T-cell (primary cell): ENCODE data around the gene BNC2. TPM values are rescaled to one million over a fixed set of nuclear protein-coding genes. Genes with fewer than 3 reads are reported as not detected.

Experiments used
- ATAC-seq, 4 experiments: fragments of 200-7000 bp in 3 of 4; fragments of 150-1000 bp in 1 of 4; cut with Tn5 transposase; replicated peaks in 1 of 4; 1 replicate in 3 of 4; 2 replicates in 1 of 4; pipeline ENCODE4 v1.10.0; 2021; ENCODE audit warnings: moderate library complexity in 3 of 4, mild to moderate bottlenecking in 2 of 4, moderate number of reproducible peaks in 1 of 4
- CTCF ChIA-PET, 2 donors: fragments of 300-600 bp; sonication (Branson Sonifier 250); formaldehyde crosslinking; loops; one replicate each; lab custom pipeline; 2022; ENCODE audit warnings: antibody characterized with exemption in 2 of 2; lab: Charles Lee
- POLR2A ChIA-PET, 2 donors: fragments of 300-600 bp; sonication (Branson Sonifier 250); formaldehyde crosslinking; loops; one replicate each; lab custom pipeline; 2022; ENCODE audit warnings: antibody characterized with exemption in 2 of 2; lab: Charles Lee
- DNase-seq, 35 experiments: peaks; one replicate each; pipeline versions ENCODE4 v3.0.0 to v3.0.0-alpha.2; 2013 to 2023
- H3K27ac ChIP-seq: one replicate; pipeline ENCODE4 v1.5.1; 2013; ENCODE audit warnings: low read length
- H3K27me3 ChIP-seq, 2 experiments: replicated peaks in 1 of 2; 1 replicate in 1 of 2; 2 replicates in 1 of 2; pipeline versions ENCODE4 v1.6.1 to v1.7.0; 2013; ENCODE audit warnings: low read length in 1 of 2, mixed read lengths in 1 of 2; ENCODE audit not compliant: control insufficient read depth in 2 of 2, insufficient read depth in 2 of 2; ENCODE audit errors: extremely low read depth in 1 of 2
- H3K36me3 ChIP-seq, 2 donors: 1 replicate in 1 of 2; 2 replicates in 1 of 2; pipeline versions ENCODE4 v1.6.1 to v1.7.0; 2013; ENCODE audit warnings: low read length in 1 of 2; ENCODE audit not compliant: control insufficient read depth in 2 of 2, insufficient read depth in 1 of 2; ENCODE audit errors: extremely low read depth in 1 of 2
- H3K4me1 ChIP-seq, 2 experiments: 1 replicate in 1 of 2; 2 replicates in 1 of 2; pipeline versions ENCODE4 v1.6.1 to v1.7.0; 2013; ENCODE audit warnings: low read length in 2 of 2, mixed read lengths in 1 of 2; ENCODE audit not compliant: insufficient read depth in 2 of 2, control insufficient read depth in 1 of 2; ENCODE audit errors: extremely low read depth in 1 of 2
- H3K4me3 ChIP-seq, 2 donors: 1 replicate in 1 of 2; 2 replicates in 1 of 2; pipeline versions ENCODE4 v1.5.1 to v1.7.0; 2013; ENCODE audit warnings: mild to moderate bottlenecking in 2 of 2, low read length in 1 of 2, moderate library complexity in 1 of 2; ENCODE audit not compliant: control insufficient read depth in 1 of 2; ENCODE audit errors: extremely low read depth in 1 of 2
- H3K9me3 ChIP-seq: 2 replicates; pipeline ENCODE4 v1.7.0; 2013
- H3K27ac Mint-ChIP-seq, 2 donors: one replicate each; pipeline ENCODE4 v1.8.0; 2020 to 2021; ENCODE audit warnings: mild to moderate bottlenecking in 2 of 2, mixed read lengths in 2 of 2
- H3K27me3 Mint-ChIP-seq, 2 donors: one replicate each; pipeline ENCODE4 v1.8.0; 2021 to 2022; ENCODE audit warnings: mixed read lengths in 2 of 2
- H3K36me3 Mint-ChIP-seq: one replicate; pipeline ENCODE4 v1.8.0; 2021; ENCODE audit warnings: mixed read lengths
- H3K4me1 Mint-ChIP-seq, 3 donors: one replicate each; pipeline ENCODE4 v1.8.0; 2020 to 2022; ENCODE audit warnings: mixed read lengths in 3 of 3, mild to moderate bottlenecking in 1 of 3
- H3K4me3 Mint-ChIP-seq, 3 donors: one replicate each; pipeline ENCODE4 v1.8.0; 2020 to 2022; ENCODE audit warnings: mild to moderate bottlenecking in 3 of 3, mixed read lengths in 3 of 3, moderate library complexity in 3 of 3
- H3K9me3 Mint-ChIP-seq, 3 donors: one replicate each; pipeline ENCODE4 v1.8.0; 2020 to 2022; ENCODE audit warnings: mixed read lengths in 3 of 3
- WGBS: methylation state at CpG from one replicate; pipeline ENCODE4 v1.1.5; 2013; ENCODE audit warnings: missing lambda C conversion rate; ENCODE audit not compliant: insufficient coverage; 5-methylcytosine and 5-hydroxymethylcytosine counted together
- total RNA-seq, 35 experiments: library from RNA in 6 of 35; stranded (reverse) in 6 of 35; fragments of 120-200 nt in 1 of 35; gene quantifications; one replicate each; pipeline versions ENCODE4 v1.2.1 to v1.2.4 and lab custom pipeline; 2013 to 2026

BNC2 gene
- total RNA-seq, 5 donors from 2014 or later (not counting 1 experiment from before 2014, with no cell fraction given), result 0.03 to 2.1 (median 0.57) TPM

DNA sequence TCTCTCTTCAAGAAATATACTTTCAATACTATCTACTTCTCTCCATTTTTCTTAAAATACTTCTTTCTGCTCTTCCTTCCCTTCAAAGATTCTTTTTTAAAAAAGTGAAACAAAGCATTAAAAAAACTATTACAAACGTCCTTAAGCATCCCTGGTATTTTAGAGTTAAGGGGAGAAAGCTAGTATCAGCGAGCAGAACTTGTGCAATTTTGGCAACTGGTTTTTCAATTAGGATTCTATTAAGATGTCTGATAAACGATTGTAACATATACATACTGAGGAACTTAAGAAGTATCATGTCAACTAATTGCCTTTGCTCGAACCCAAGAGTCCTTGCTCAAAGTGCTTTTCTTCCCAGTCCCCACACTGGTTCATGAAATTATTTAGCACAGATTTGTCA lies 459.2 kb downstream of the BNC2 start:
- H3K4me3 ChIP-seq, result no peak overlapping the region
- Mint-ChIP-seq H3K36me3 (no peaks in the 10 kb centered on the region), H3K4me3 (no peak overlapping the region), H3K4me1 (no peaks in the 10 kb centered on the region), H3K27me3 (no peaks in the 10 kb centered on the region), H3K27ac (no peak overlapping the region), H3K9me3 (peaks cover 4 to 5% (median 4%) of the 10 kb centered on the region in 3 donors)
- no peaks in the 10 kb centered on the region for H3K27me3 ChIP-seq
- ATAC-seq (no peak), DNase-seq (no peak)
- no peak overlapping the region for H3K27ac ChIP-seq
- ChIA-PET CTCF (no interaction called here), POLR2A (no interaction called here)
- WGBS, result 83% methylated on average over 1 of the region's 4 CpGs
- H3K9me3 ChIP-seq, result no peaks in the 10 kb centered on the region
- H3K4me1 ChIP-seq, result no peaks in the 10 kb centered on the region
- H3K36me3 ChIP-seq, result no peaks in the 10 kb centered on the region

DNA sequence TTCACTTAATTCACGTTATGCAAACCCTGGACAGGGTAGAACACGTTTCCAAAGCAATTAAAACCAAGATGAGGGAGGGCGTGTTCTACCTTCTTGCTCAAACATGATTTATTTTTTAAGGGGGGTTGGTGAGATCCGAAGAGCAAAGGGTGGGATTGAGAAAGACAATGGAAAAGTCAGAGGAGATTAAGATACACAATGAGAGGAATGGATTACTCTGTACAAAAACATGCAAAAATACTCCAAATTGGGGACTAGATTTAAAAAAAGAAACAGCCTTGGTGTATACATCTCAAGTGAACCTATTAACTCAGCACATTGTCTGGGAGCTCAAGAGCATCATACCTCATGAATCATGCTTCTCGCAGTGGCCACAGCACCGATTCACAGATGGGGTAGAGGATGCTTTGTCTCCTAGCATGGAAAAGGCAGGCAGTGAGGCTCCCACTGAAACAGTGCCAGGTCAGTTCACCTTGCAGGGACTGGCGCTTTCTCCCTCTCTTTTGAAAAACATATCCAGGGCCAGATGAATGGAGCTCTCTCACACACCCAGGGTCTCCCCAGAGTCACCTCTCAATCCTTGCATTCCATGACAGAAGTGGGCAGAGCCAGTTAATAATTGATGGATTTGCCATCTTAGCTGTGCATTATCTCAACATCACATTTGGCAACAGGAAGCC lies 459.7 kb downstream of the BNC2 start:
- DNase-seq, result no peak
- H3K27ac Mint-ChIP-seq, result no peak overlapping the region

DNA sequence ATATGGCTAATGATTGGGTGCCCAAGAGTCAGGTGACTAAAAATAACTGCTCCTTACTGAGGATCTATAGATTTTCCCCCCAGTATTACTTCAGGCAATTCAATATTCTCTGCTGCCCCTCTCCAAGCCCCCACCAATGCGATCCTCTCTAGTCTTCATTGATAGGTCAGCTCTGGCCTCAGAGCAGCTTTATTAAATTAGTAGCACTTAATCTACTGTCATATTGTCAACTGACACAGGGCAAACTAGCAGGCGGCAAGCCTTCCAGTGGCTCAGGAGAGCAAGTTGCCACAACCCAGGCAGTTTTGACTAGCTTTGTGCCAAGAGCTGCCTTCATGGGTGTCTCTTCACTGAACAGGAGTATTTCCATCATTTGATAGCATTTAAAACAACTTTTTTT lies 462.9 kb downstream of the BNC2 start:
- H3K27ac Mint-ChIP-seq, result no peak overlapping the region
- no peaks in the 10 kb centered on the region for H3K9me3 ChIP-seq
- CTCF ChIA-PET, result no interaction called here
- peaks cover 0 to 12% (median 4%) of the 10 kb centered on the region in 3 donors for H3K9me3 Mint-ChIP-seq
- H3K4me3 ChIP-seq, result no peak overlapping the region
- H3K36me3 ChIP-seq, result no peaks in the 10 kb centered on the region
- H3K4me3 Mint-ChIP-seq, result no peak overlapping the region
- H3K27me3 Mint-ChIP-seq, result peaks cover 0 to 4% of the 10 kb centered on the region in 2 donors
- H3K27ac ChIP-seq, result no peak overlapping the region
- POLR2A ChIA-PET, result no interaction called here
- H3K4me1 Mint-ChIP-seq, result no peaks in the 10 kb centered on the region
- DNase-seq (no peak), ATAC-seq (no peak)
- WGBS, result 100% methylated on average over 2 of the region's 2 CpGs
- no peaks in the 10 kb centered on the region for H3K4me1 ChIP-seq
- H3K27me3 ChIP-seq, result no peaks in the 10 kb centered on the region
- H3K36me3 Mint-ChIP-seq, result no peaks in the 10 kb centered on the region

More for the DNA sequence above, 459.7 kb downstream of the BNC2 start:
- no peaks in the 10 kb centered on the region for H3K9me3 ChIP-seq
- Mint-ChIP-seq H3K27me3 (no peaks in the 10 kb centered on the region), H3K4me3 (no peak overlapping the region), H3K4me1 (no peaks in the 10 kb centered on the region), H3K36me3 (no peaks in the 10 kb centered on the region), H3K9me3 (peaks cover 4 to 5% (median 4%) of the 10 kb centered on the region in 3 donors)
- H3K4me3 ChIP-seq, result no peak overlapping the region
- POLR2A ChIA-PET, result no interaction called here
- 92% methylated on average over 2 of the region's 7 CpGs for WGBS
- no peaks in the 10 kb centered on the region for H3K27me3 ChIP-seq
- H3K27ac ChIP-seq, result no peak overlapping the region
- no peak for ATAC-seq
- H3K4me1 ChIP-seq, result no peaks in the 10 kb centered on the region
- no peaks in the 10 kb centered on the region for H3K36me3 ChIP-seq
- CTCF ChIA-PET, result no interaction called here

DNA sequence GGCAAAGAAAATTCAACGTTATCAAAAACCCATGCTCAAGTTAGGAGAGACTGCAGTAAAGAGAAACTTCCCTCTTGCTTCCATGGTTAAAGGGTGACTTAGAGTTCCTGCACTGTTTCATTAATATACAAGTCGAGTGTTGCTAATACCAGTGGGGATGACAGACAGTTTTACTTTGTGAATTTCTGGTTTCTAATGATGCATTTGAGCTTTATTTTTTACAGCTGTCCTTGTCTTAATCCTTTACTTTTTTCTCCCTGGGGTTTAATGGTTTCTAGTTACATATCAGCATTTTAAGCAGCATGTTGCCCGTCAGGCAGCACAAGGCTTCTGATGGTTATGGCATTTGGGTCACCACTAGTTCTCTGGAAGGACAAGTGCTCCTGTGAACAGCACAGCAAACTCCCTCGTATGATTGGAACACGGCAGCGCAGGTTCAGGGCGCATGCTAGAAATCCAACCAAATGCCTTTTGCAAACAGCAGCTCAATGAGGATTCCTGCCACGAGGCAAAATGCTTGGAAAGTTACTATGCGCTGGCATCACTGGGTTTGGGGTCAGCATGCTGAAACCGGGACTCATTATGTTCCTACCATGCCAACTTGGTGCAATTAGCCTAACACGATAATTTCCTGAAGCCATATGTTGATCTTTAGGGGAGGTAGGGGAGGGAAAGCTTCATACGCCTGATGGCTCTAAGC lies 463.8 kb downstream of the BNC2 start:
- ATAC-seq (no peak), DNase-seq (no peak)
- Mint-ChIP-seq H3K4me1 (no peaks in the 10 kb centered on the region), H3K36me3 (no peaks in the 10 kb centered on the region), H3K27me3 (peaks cover 0 to 4% of the 10 kb centered on the region in 2 donors), H3K4me3 (no peak overlapping the region), H3K27ac (no peak overlapping the region), H3K9me3 (peaks cover 0 to 12% (median 3%) of the 10 kb centered on the region in 3 donors)
- Histone ChIP-seq H3K27me3 (no peaks in the 10 kb centered on the region), H3K4me3 (no peak overlapping the region), H3K36me3 (no peaks in the 10 kb centered on the region), H3K4me1 (no peaks in the 10 kb centered on the region), H3K27ac (no peak overlapping the region), H3K9me3 (no peaks in the 10 kb centered on the region)
- 90% methylated on average over 8 of the region's 12 CpGs for WGBS
- CTCF ChIA-PET, result no interaction called here
- POLR2A ChIA-PET, result no interaction called here

DNA sequence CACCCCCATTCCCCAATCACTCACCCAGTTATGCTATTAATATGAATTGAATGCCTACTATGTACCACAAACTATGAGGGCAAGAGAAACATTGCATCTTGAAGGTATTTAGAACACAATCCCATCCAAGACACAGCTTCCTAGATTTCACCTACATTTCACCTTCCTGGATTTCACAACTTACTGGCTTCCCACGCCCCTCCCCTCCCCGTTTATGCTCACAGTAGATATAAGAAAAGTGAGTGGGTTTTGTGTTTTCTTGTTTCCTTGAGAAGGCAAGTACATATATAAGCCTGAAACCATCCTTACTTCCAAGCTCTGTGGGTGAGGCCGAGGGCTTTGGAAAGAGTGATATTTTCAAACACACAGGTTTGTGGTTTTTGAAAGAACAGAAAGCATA lies 465.0 kb downstream of the BNC2 start:
- no peaks in the 10 kb centered on the region for H3K4me1 Mint-ChIP-seq
- peaks cover 0 to 4% of the 10 kb centered on the region in 2 donors for H3K27me3 Mint-ChIP-seq
- no peak overlapping the region for H3K27ac Mint-ChIP-seq
- no peak for DNase-seq
- ChIA-PET CTCF (no interaction called here), POLR2A (no interaction called here)
- no CpG with 5 or more reads among the region's 3 CpGs for WGBS
- H3K4me3 Mint-ChIP-seq, result no peak overlapping the region
- no peak for ATAC-seq
- no peaks in the 10 kb centered on the region for H3K36me3 Mint-ChIP-seq
- no peaks in the 10 kb centered on the region for H3K9me3 ChIP-seq
- H3K9me3 Mint-ChIP-seq, result peaks cover 0 to 10% (median 4%) of the 10 kb centered on the region in 3 donors
- no peak overlapping the region for H3K27ac ChIP-seq
- H3K27me3 ChIP-seq, result no peaks in the 10 kb centered on the region
- no peak overlapping the region for H3K4me3 ChIP-seq
- no peaks in the 10 kb centered on the region for H3K4me1 ChIP-seq
- no peaks in the 10 kb centered on the region for H3K36me3 ChIP-seq

DNA sequence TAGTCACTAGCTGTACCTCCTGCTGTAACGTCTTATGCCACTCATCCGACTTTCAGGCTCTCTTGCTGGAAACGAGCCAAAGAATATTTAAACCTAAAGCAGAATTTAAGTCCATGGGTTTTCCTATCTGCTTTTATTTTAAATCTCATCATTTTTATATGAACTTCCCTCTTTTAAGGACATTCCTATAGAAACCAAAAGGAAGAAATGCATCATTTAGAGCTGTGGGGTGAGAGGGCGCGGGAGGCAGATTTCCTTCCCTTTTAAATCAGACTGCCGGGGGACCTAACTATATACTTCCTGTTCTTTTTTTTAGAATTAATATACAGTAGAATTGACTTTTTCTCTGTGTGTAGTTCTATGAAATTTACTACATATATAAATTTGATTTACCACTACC lies 468.8 kb downstream of the BNC2 start:
- Histone ChIP-seq H3K4me3 (no peak overlapping the region), H3K4me1 (no peaks in the 10 kb centered on the region), H3K36me3 (no peaks in the 10 kb centered on the region), H3K9me3 (no peaks in the 10 kb centered on the region), H3K27ac (no peak overlapping the region), H3K27me3 (no peaks in the 10 kb centered on the region)
- Mint-ChIP-seq H3K36me3 (no peaks in the 10 kb centered on the region), H3K27me3 (peaks cover 0 to 4% of the 10 kb centered on the region in 2 donors), H3K4me1 (no peaks in the 10 kb centered on the region), H3K27ac (no peak overlapping the region), H3K4me3 (no peak overlapping the region), H3K9me3 (peaks cover 0 to 10% (median 4%) of the 10 kb centered on the region in 3 donors)
- WGBS, result 40% methylated on average over 2 of the region's 6 CpGs
- DNase-seq, result no peak
- ChIA-PET POLR2A (no interaction called here), CTCF (no interaction called here)
- ATAC-seq, result no peak
